ENCODE measurements around the gene KIAA0825. TPM values are rescaled to one million over a fixed set of nuclear protein-coding genes. Genes with fewer than 3 reads are reported as not detected.

The KIAA0825 gene
- total RNA-seq, 4 donors from 2014 or later, result 4.1 to 8.2 (median 5.6) TPM

DNA sequence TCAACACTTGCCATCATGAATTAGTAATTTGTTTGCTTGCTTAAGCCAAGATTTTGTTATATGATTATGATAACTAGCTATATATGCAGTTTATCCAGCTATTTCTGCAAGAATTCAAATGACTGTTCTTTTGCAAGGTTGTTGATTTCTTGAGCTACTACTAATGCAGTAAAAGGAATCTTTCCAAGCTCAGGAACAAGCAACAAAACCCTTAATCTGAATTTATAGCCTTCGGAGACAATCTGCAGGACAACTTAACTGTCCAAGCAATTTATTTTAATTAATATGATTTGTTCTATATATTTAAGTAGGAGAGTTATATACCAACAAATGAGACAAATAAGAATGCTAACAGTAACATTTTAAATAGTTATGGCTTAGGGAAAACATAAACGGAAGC, 450.3 kb downstream of the KIAA0825 start:
- H3K27me3 ChIP-seq, result no peaks in the 10 kb centered on the region
- H3K9me3 ChIP-seq, result no peaks in the 10 kb centered on the region
- H3K4me1 ChIP-seq, result no peaks in the 10 kb centered on the region
- H3K27ac ChIP-seq, result no peak overlapping the region
- TF ChIP-seq POLR2A (IDR thresholded peaks at IDR 0.05) (no peak), CTCF (IDR thresholded peaks at IDR 0.05) (no peak)
- H3K36me3 ChIP-seq, result no peaks in the 10 kb centered on the region
- DNase-seq, result no peak
- no peak overlapping the region for H3K4me3 ChIP-seq

GRCh38 chr5:94161801-94162200, 456.6 kb downstream of the KIAA0825 start:
- Histone ChIP-seq H3K9me3 (no peaks in the 10 kb centered on the region), H3K27ac (no peak overlapping the region), H3K27me3 (no peaks in the 10 kb centered on the region), H3K4me3 (no peak overlapping the region), H3K4me1 (no peaks in the 10 kb centered on the region), H3K36me3 (no peaks in the 10 kb centered on the region)
- TF ChIP-seq POLR2A (IDR thresholded peaks at IDR 0.05) (no peak), CTCF (IDR thresholded peaks at IDR 0.05) (no peak)
- DNase-seq, result no peak

DNA sequence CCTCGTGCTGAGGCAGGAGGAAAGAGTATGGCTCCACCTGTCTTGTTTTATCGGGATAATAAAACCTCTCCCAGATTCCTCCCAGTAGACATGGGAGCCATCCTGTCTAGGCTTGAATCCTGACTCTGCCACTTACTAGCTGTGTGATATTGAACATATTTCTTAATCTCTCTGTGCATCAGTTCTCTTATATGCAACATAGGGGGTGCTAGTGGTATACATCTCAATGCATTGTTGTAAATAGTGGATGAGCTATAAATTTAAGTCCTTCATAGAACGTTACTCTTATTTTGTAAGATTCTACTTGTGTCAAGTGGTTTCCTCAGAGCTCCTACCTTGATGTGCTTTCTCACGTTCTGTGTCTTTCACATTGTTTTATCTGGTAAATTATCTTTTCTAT, 459.3 kb downstream of the KIAA0825 start:
- TF ChIP-seq POLR2A (IDR thresholded peaks at IDR 0.05) (no peak), CTCF (IDR thresholded peaks at IDR 0.05) (no peak)
- Histone ChIP-seq H3K36me3 (no peaks in the 10 kb centered on the region), H3K27ac (no peak overlapping the region), H3K9me3 (no peaks in the 10 kb centered on the region), H3K4me1 (no peaks in the 10 kb centered on the region), H3K4me3 (no peak overlapping the region), H3K27me3 (no peaks in the 10 kb centered on the region)
- DNase-seq, result no peak

DNA sequence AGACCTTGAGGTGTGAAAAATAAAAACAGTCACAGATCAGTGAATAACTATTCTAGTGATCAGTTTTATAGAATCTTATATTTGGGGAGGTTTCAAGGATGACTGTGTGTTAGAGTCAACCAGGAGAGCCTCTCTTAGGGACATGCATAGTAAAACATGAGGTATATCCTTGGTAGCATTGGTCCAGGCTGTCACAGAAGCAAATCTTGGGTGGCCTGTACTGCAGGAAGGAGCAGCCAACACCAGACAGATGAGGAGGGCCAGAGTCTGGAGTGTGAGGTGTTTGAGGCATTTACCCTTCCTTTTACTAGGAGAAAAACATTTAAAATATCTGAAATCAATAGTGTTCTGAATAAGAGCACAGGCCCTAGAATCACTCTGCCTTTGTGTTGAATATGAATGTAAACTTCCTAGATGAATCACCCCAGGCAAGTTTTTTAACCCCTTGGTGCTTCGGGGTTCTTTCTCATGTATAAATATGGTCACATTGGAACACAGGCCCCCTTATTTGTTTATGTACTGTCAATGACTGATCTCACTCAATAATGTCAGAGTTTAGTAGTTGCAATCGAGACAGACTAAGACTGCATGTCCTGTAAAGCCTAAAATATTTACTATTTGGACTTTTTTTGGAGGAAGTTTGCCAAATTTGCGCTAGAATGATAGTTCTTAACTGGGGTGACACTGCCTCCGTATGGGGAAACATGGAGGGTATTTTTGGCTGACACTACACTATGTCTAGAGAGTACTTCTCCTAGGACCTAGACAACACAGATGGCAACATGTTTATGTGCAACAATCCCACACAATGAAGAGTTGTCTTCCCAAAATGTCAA, 460.5 kb downstream of the KIAA0825 start:
- no peak for DNase-seq
- no peak overlapping the region for H3K27ac ChIP-seq
- no peak for TF ChIP-seq CTCF (IDR thresholded peaks at IDR 0.05)
- H3K9me3 ChIP-seq, result no peaks in the 10 kb centered on the region
- no peak overlapping the region for H3K4me3 ChIP-seq
- H3K36me3 ChIP-seq, result no peaks in the 10 kb centered on the region
- no peaks in the 10 kb centered on the region for H3K27me3 ChIP-seq
- H3K4me1 ChIP-seq, result no peaks in the 10 kb centered on the region

DNA sequence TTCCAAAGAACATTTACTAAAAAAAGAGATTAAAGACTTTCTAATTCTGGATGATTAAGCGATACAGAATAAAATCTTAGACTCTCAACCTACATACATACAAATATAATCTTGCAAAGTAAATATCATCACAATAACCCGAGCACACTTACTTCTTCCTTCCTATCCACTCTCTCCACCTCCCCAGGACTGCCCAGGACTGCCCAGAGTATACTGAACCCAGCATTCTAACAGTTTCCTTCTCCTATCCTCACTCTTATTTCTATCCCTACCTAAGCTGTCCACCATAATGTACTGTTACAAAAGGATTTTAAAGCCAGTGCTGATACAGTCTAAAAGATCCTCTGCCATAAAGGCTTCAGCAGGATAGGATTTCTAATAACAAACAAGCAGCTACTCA, 463.7 kb downstream of the KIAA0825 start:
- no peak for TF ChIP-seq CTCF (IDR thresholded peaks at IDR 0.05)
- no peak for TF ChIP-seq POLR2A (IDR thresholded peaks at IDR 0.05)
- no peaks in the 10 kb centered on the region for H3K9me3 ChIP-seq
- DNase-seq, result no peak
- H3K27me3 ChIP-seq, result no peaks in the 10 kb centered on the region
- no peaks in the 10 kb centered on the region for H3K36me3 ChIP-seq
- no peaks in the 10 kb centered on the region for H3K4me1 ChIP-seq
- no peak overlapping the region for H3K27ac ChIP-seq
- no peak overlapping the region for H3K4me3 ChIP-seq

Measured in Peyer's patch (tissue), 4 donors.